GM12891 (cell line): Measurements from ENCODE around the gene CDK14.

Experiments used
- DNase-seq: peaks from one replicate; pipeline ENCODE4 v3.0.0; 2011; ENCODE audit warnings: low spot score; ENCODE audit not compliant: insufficient read length
- FAIRE-seq: peaks from 2 replicates; lab custom pipeline; 2011; peaks lifted over from hg19 to GRCh38; lab: Jason Lieb, UNC
- PAX5 ChIP-seq: IDR thresholded peaks from 2 replicates; pipeline ENCODE4 v1.6.1; 2011; ENCODE audit warnings: low read length, moderate library complexity, mild to moderate bottlenecking; ENCODE audit not compliant: insufficient read depth, severe bottlenecking
- POLR2A ChIP-seq: IDR thresholded peaks from 2 replicates; pipeline ENCODE4 v1.6.1; 2011; ENCODE audit warnings: low read depth, low read length, control low read depth
- POLR2AphosphoS5 ChIP-seq: IDR thresholded peaks from 2 replicates; pipeline ENCODE4 v1.6.1; 2011; ENCODE audit warnings: low read depth, low read length, control low read depth
- POU2F2 ChIP-seq: IDR thresholded peaks from 2 replicates; pipeline ENCODE4 v1.6.1; 2011; ENCODE audit warnings: low read depth, mild to moderate bottlenecking, control low read depth, low read length, moderate library complexity
- SPI1 ChIP-seq: IDR thresholded peaks from 2 replicates; pipeline ENCODE4 v1.6.1; 2011; ENCODE audit warnings: low read depth, low read length, control low read depth
- TAF1 ChIP-seq: IDR thresholded peaks from 2 replicates; pipeline ENCODE4 v1.6.1; 2011; ENCODE audit warnings: low read depth, low read length, control low read depth

CDK14 gene

GRCh38 chr7:90671571-90671970, 75.5 kb downstream of the CDK14 start:
- no peak for FAIRE-seq
- DNase-seq, result no peak
- TF ChIP-seq POLR2A (no peak), TAF1 (no peak)

GRCh38 chr7:90672210-90672609, 76.1 kb downstream of the CDK14 start:
- DNase-seq (no peak), FAIRE-seq (no peak)
- no peak for TF ChIP-seq TAF1
- TF ChIP-seq PAX5, result no peak
- no peak for TF ChIP-seq POLR2A
- no peak for TF ChIP-seq SPI1
- TF ChIP-seq POU2F2, result no peak

- no peak for DNase-seq
- TF ChIP-seq PAX5 (no peak), SPI1 (no peak), POLR2AphosphoS5 (no peak), TAF1 (no peak), POU2F2 (no peak), POLR2A (no peak)
- FAIRE-seq, result no peak
Measured at GRCh38 chr7:90674625-90675024, 78.5 kb downstream of the CDK14 start.

GRCh38 chr7:90675982-90676381, 79.9 kb downstream of the CDK14 start:
- FAIRE-seq (no peak), DNase-seq (no peak)
- TF ChIP-seq POU2F2 (no peak), TAF1 (no peak), POLR2AphosphoS5 (no peak), PAX5 (no peak), SPI1 (no peak), POLR2A (no peak)

- DNase-seq, result no peak
- TF ChIP-seq POLR2AphosphoS5 (no peak), SPI1 (0 out of 2 replicates have a peak, but pooled peaks have one; percentile 7)
Measured at GRCh38 chr7:90677486-90678404, 81.6 kb downstream of the CDK14 start.

GRCh38 chr7:90678986-90679385, 82.9 kb downstream of the CDK14 start:
- DNase-seq, result no peak
- TF ChIP-seq SPI1 (no peak), POU2F2 (no peak), POLR2AphosphoS5 (no peak)
- no peak for FAIRE-seq

More at GRCh38 chr7:90677486-90678404, 81.6 kb downstream of the CDK14 start:
- no peak for FAIRE-seq

- TF ChIP-seq TAF1, result no peak
- no peak for TF ChIP-seq POLR2AphosphoS5
- TF ChIP-seq POU2F2, result no peak
- TF ChIP-seq SPI1, result no peak
- no peak for TF ChIP-seq POLR2A
- TF ChIP-seq PAX5, result no peak
- DNase-seq (no peak), FAIRE-seq (no peak)
Measured at GRCh38 chr7:90680484-90680883, 84.4 kb downstream of the CDK14 start.

- TF ChIP-seq TAF1 (no peak), POU2F2 (no peak), POLR2AphosphoS5 (no peak), PAX5 (no peak), SPI1 (no peak), POLR2A (no peak)
- no peak for DNase-seq
- no peak for FAIRE-seq
Measured at GRCh38 chr7:90681336-90682022, 85.4 kb downstream of the CDK14 start.

- TF ChIP-seq SPI1, result no peak
- TF ChIP-seq POLR2A, result no peak
- no peak for TF ChIP-seq POLR2AphosphoS5
- no peak for TF ChIP-seq PAX5
- no peak for TF ChIP-seq TAF1
- TF ChIP-seq POU2F2, result no peak
- DNase-seq (no peak), FAIRE-seq (no peak)
Measured at GRCh38 chr7:90686146-90686545, 90.0 kb downstream of the CDK14 start.

GRCh38 chr7:90688810-90689209, 92.7 kb downstream of the CDK14 start:
- DNase-seq (no peak), FAIRE-seq (peak; percentile 54)
- TF ChIP-seq POLR2A (no peak), SPI1 (no peak), TAF1 (no peak), POU2F2 (no peak), PAX5 (no peak), POLR2AphosphoS5 (no peak)
